ENCODE results near the gene OBP2A.

Gene OBP2A

DNA sequence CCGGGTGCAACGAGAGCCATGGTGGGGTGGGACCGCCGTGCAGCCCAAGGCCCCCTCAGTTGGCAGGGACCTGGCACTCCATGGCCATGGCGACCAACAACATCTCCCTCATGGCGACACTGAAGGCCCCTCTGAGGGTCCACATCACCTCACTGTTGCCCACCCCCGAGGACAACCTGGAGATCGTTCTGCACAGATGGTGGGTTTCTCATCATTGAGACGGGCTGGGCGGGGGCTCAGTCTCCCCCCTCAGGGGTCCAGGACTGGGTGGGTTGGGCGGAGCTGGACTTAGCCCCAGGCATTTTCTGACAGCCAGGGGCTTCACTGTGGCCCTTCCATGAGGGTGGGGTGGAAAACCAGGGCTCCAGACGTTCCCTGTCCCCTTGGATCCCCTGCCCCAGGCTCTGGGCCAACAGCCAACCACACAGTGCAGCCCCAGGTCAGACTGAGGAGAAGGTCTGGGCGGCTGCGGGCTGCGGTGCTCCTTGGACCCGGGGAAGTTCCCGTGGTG is 16.4 kb downstream of the OBP2A start:
- Mint-ChIP-seq H3K36me3 (ENCODE audit: low read depth) (no peaks in the 10 kb centered on the region), H3K27ac (no peak overlapping the region), H3K9me3 (no peaks in the 10 kb centered on the region), H3K27me3 (ENCODE audit: low read depth) (no peaks in the 10 kb centered on the region), H3K4me3 (no peak overlapping the region), H3K4me1 (ENCODE audit: low read depth) (no peaks in the 10 kb centered on the region)
- DNase-seq (ENCODE audit: low spot score): no peak

DNA sequence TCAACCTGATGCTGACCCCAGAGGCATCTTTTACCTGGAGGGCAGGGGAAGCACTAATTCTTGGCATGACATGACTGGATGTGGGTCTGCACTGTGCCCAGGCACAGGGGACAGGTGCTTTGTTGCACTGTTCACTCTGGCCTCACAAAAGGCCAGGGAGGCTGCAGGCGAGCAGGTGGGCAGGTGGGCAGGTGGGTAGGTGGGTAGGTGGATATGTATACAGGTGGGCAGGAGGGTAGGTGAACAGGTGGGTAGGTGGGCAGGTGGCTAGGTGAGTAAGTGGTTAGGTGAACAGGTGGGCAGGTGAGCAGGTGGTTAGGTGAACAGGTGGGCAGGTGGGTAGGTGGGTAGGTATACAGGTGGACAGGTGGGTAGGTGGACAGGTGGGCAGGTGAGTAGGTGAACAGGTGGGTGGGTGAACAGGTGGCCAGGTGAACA is 17.1 kb downstream of the OBP2A start:
- Mint-ChIP-seq H3K4me1 (ENCODE audit: low read depth) (no peaks in the 10 kb centered on the region), H3K27me3 (ENCODE audit: low read depth) (no peaks in the 10 kb centered on the region), H3K36me3 (ENCODE audit: low read depth) (no peaks in the 10 kb centered on the region), H3K4me3 (no peak overlapping the region), H3K9me3 (no peaks in the 10 kb centered on the region), H3K27ac (no peak overlapping the region)
- no peak for DNase-seq (ENCODE audit: low spot score)

DNA sequence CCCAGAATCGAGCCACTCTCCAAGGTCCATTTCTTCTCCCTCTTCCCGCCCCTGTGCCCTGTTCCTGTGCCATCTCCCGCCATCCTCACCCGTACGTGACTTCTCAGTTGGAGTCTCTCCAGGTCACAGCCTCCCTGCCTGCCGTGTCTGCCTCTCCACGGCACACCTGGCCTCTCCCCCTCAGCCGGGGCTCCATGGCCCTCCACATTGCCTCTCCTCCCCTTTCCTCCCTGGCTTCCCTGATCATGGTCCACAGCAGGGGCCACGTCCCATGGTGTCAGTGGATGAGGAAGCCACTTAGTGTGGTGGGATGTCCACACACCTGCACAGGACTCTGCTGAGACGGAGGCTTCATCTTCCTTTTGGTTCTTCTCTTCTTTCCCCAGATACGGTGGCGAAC is 17.9 kb downstream of the OBP2A start:
- DNase-seq (ENCODE audit: low spot score): no peak
- H3K27ac Mint-ChIP-seq: no peak overlapping the region
- no peaks in the 10 kb centered on the region for H3K36me3 Mint-ChIP-seq (ENCODE audit: low read depth)
- H3K27me3 Mint-ChIP-seq (ENCODE audit: low read depth): no peaks in the 10 kb centered on the region
- no peaks in the 10 kb centered on the region for H3K4me1 Mint-ChIP-seq (ENCODE audit: low read depth)
- no peak overlapping the region for H3K4me3 Mint-ChIP-seq
- no peaks in the 10 kb centered on the region for H3K9me3 Mint-ChIP-seq

DNA sequence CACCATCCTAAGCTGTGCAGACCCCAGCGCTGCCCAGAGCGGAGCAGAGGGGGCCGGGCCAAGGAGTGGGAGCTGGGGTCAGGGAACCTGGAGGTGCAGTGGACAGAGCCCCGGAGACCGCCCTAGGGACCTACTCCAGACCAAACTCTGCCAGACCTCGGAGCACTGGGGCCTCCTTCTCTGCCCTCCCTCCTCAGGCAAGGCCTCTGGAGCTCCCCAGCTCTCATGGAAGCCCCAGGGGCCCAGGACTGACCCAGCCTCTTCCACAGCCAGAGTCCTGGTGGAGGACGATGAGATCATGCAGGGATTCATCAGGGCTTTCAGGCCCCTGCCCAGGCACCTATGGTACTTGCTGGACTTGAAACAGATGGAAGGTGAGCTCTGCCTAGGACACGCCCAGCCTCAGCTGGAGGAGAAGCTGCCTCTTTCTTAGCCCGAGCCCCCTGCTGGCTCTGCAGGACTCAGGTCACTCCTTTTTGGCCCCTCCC is 19.3 kb downstream of the OBP2A start:
- DNase-seq (ENCODE audit: low spot score): no peak
- H3K27ac Mint-ChIP-seq: no peak overlapping the region
- no peaks in the 10 kb centered on the region for H3K36me3 Mint-ChIP-seq (ENCODE audit: low read depth)
- H3K4me1 Mint-ChIP-seq (ENCODE audit: low read depth): no peaks in the 10 kb centered on the region
- H3K27me3 Mint-ChIP-seq (ENCODE audit: low read depth): no peaks in the 10 kb centered on the region
- H3K4me3 Mint-ChIP-seq: no peak overlapping the region
- H3K9me3 Mint-ChIP-seq: peaks cover 7% of the 10 kb centered on the region

DNA sequence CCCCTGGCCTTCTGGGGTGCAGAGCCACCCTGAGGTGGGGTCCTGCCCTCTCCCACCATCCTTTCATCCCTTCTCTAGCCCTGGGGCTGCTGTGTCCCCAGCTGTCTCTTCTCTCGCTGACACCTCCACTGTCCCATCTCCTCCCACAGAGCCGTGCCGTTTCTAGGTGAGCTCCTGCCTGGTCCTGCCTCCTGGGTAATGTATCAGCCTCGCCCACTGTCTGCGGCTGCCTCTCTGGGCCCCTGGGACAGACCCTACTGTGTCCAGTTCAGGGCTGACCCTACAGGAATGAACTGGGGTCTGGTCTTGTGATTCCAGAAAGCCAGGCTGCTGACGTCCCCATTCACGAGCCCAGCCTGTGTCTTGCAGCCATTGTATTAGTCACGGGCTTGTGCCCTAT is 19.7 kb downstream of the OBP2A start:
- no peak overlapping the region for H3K27ac Mint-ChIP-seq
- DNase-seq (ENCODE audit: low spot score): no peak
- H3K4me1 Mint-ChIP-seq (ENCODE audit: low read depth): no peaks in the 10 kb centered on the region
- H3K27me3 Mint-ChIP-seq (ENCODE audit: low read depth): no peaks in the 10 kb centered on the region
- H3K4me3 Mint-ChIP-seq: no peak overlapping the region
- H3K9me3 Mint-ChIP-seq: peaks cover 7% of the 10 kb centered on the region
- no peaks in the 10 kb centered on the region for H3K36me3 Mint-ChIP-seq (ENCODE audit: low read depth)

DNA sequence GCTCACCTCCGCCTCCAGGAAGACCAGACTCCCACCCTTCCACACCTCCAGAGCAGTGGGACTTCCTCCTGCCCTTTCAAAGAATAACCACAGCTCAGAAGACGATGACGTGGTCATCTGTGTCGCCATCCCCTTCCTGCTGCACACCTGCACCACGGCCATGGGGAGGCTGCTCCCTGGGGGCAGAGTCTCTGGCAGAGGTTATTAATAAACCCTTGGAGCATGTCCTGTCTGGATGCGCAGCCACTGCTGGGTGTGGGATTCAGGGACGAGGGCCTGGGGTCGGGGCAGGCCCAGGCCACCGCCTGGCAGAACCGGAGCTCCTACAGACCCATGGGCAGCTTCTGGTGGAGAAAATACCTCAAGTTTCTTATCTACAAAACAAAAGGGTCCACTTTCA is 20.6 kb downstream of the OBP2A start:
- no peak overlapping the region for H3K27ac Mint-ChIP-seq
- H3K4me3 Mint-ChIP-seq: no peak overlapping the region
- H3K36me3 Mint-ChIP-seq (ENCODE audit: low read depth): no peaks in the 10 kb centered on the region
- no peak for DNase-seq (ENCODE audit: low spot score)
- H3K27me3 Mint-ChIP-seq (ENCODE audit: low read depth): no peaks in the 10 kb centered on the region
- H3K4me1 Mint-ChIP-seq (ENCODE audit: low read depth): no peaks in the 10 kb centered on the region
- H3K9me3 Mint-ChIP-seq: peaks cover 7% of the 10 kb centered on the region

DNA sequence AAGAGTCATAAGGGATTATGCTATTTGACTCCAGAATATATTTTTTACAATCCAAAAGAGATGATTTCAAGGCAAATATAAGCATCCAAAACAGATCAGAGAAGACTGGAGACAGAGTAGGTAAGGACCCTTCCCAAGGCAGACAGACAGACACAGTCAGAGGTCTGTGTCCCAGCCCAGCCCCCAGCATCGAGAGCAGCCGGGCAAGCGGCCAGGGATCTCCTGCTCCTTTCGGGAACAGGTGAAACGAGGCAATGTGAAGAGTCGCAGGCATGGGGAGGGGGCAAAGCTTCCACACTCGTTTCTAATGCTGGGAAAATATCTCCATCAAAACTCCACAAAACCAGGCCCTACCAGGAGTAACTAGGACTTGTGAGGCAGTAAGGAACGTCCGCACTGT is 21.4 kb downstream of the OBP2A start:
- DNase-seq (ENCODE audit: low spot score): no peak
- peaks cover 7% of the 10 kb centered on the region for H3K9me3 Mint-ChIP-seq
- H3K4me3 Mint-ChIP-seq: no peak overlapping the region
- H3K4me1 Mint-ChIP-seq (ENCODE audit: low read depth): no peaks in the 10 kb centered on the region
- no peaks in the 10 kb centered on the region for H3K36me3 Mint-ChIP-seq (ENCODE audit: low read depth)
- no peak overlapping the region for H3K27ac Mint-ChIP-seq
- H3K27me3 Mint-ChIP-seq (ENCODE audit: low read depth): no peaks in the 10 kb centered on the region

DNA sequence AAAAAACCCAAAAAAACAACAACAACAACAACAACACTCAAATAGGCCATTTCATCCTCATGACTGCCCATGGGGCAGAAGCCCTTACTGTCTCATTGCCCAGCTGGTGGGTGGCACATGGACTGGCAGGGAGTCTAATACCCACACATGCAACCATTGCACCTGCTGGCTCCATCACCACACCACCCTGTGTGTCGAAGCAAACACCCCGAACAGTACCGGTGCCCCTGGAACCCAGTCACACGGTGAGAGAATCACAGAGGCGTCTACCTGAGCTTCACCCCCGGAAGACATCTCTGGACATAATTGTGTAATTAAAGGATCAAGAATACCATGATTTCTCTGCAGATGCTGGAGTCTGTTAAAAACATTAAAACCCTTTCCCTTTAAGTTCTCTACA is 22.1 kb downstream of the OBP2A start:
- Mint-ChIP-seq H3K4me1 (ENCODE audit: low read depth) (no peaks in the 10 kb centered on the region), H3K4me3 (no peak overlapping the region), H3K9me3 (peaks cover 7% of the 10 kb centered on the region), H3K27me3 (ENCODE audit: low read depth) (no peaks in the 10 kb centered on the region), H3K36me3 (ENCODE audit: low read depth) (no peaks in the 10 kb centered on the region), H3K27ac (no peak overlapping the region)
- no peak for DNase-seq (ENCODE audit: low spot score)

DNA sequence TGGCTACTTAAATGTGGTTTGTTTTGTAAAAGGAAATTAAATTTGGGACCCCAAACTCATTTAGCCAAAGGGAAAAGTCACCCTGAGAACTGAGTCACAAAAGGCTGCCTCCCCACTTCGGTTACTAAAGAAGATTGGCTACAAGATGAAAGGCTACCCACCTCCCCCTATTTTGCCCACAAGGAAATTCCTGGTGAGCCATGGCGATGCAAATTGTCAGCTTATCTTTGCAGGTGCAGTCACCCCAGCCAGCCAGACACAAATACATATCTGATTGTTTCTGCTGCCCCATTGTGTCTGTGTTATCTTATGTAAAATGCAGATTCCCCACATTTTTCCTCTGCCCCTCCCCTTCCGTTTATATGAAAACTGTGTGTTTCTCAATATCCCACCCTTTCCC is 24.5 kb downstream of the OBP2A start:
- H3K4me1 Mint-ChIP-seq (ENCODE audit: low read depth): no peaks in the 10 kb centered on the region
- no peak for DNase-seq (ENCODE audit: low spot score)
- no peak overlapping the region for H3K4me3 Mint-ChIP-seq
- no peaks in the 10 kb centered on the region for H3K36me3 Mint-ChIP-seq (ENCODE audit: low read depth)
- peaks cover 7% of the 10 kb centered on the region for H3K9me3 Mint-ChIP-seq
- no peak overlapping the region for H3K27ac Mint-ChIP-seq
- H3K27me3 Mint-ChIP-seq (ENCODE audit: low read depth): no peaks in the 10 kb centered on the region

DNA sequence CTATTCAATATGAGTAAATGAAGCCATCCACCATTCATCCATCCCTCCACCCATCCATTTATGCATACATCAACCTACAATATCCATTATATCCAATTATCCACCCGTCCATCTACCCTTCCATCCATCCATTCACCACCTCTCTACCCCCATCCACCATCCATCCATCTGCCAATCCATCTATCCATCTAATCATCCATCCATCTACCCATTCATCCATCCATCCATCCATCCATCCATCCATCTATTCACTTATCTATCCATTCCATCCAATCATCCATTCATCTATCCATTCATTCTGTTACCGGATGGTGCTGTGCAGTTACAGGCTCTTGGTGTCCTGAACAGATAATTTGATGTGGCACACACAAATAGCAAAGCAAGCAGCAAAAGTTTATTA is 26.3 kb downstream of the OBP2A start:
- H3K9me3 Mint-ChIP-seq: peaks cover 7% of the 10 kb centered on the region
- no peak for DNase-seq (ENCODE audit: low spot score)
- H3K27ac Mint-ChIP-seq: no peak overlapping the region
- H3K4me1 Mint-ChIP-seq (ENCODE audit: low read depth): no peaks in the 10 kb centered on the region
- no peaks in the 10 kb centered on the region for H3K27me3 Mint-ChIP-seq (ENCODE audit: low read depth)
- no peaks in the 10 kb centered on the region for H3K36me3 Mint-ChIP-seq (ENCODE audit: low read depth)
- no peak overlapping the region for H3K4me3 Mint-ChIP-seq

DNA sequence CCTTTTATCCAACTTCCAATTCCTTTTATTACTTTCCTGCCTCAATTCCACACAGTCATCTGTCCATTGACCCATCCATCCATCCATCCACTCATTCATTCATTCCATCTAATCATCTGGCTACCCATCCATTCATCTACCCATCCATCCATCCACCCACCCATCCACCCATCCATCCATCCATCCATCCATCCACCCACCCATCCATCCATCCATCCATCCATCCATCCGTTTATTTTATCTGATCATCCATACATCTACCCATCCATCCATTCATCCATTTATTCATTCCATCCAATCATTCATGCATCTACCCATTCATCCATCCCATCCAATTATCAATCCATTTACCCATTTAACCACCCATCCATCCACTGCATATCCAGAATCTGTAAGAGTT is 27.2 kb downstream of the OBP2A start:
- H3K4me3 Mint-ChIP-seq: no peak overlapping the region
- no peaks in the 10 kb centered on the region for H3K36me3 Mint-ChIP-seq (ENCODE audit: low read depth)
- H3K27ac Mint-ChIP-seq: no peak overlapping the region
- DNase-seq (ENCODE audit: low spot score): no peak
- no peaks in the 10 kb centered on the region for H3K27me3 Mint-ChIP-seq (ENCODE audit: low read depth)
- H3K9me3 Mint-ChIP-seq: peaks cover 7% of the 10 kb centered on the region
- H3K4me1 Mint-ChIP-seq (ENCODE audit: low read depth): no peaks in the 10 kb centered on the region

DNA sequence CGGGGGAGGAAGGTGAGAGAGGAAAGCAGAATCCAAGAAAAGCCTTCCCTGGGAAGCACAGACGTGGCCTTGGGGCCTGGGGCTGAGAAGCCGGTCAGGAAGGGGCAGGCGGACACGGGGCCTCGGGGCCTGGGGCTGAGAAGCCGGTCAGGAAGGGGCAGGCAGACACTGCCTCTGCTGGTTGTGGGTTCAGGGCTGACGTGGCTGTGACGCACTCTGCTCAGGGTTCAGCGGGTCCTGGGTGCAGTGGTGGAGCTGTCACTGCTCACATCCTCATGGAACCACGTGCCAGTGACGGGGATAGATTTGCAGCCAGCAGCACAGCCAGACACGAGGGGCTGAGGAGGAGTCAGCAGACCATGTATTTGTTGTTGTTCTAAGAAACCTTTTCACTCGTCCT is 28.4 kb downstream of the OBP2A start:
- Mint-ChIP-seq H3K27ac (no peak overlapping the region), H3K27me3 (ENCODE audit: low read depth) (no peaks in the 10 kb centered on the region), H3K36me3 (ENCODE audit: low read depth) (no peaks in the 10 kb centered on the region), H3K4me1 (ENCODE audit: low read depth) (no peaks in the 10 kb centered on the region), H3K9me3 (peaks cover 3% of the 10 kb centered on the region), H3K4me3 (no peak overlapping the region)
- DNase-seq (ENCODE audit: low spot score): no peak

DNA sequence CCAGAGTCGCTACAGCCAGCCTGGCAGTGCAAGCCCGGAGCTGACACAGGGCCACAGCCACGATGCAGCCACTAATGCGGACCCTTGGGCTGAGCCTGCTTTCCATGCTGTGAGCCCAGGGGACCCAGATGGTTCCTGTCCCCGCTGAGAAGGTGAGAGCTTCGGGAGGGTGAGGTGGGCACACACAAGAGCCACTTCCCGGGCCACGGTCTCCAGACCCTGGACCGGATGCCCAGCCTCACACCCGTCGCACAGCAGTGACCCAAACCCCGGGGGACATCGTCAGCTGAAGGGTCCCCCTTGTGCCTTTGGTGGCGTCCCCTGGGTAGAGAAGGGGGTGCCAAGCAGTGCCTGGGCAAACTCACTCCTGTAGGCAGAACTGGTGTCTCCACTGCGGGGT is 29.0 kb downstream of the OBP2A start:
- H3K27me3 Mint-ChIP-seq (ENCODE audit: low read depth): no peaks in the 10 kb centered on the region
- no peaks in the 10 kb centered on the region for H3K9me3 Mint-ChIP-seq
- H3K36me3 Mint-ChIP-seq (ENCODE audit: low read depth): no peaks in the 10 kb centered on the region
- no peak overlapping the region for H3K27ac Mint-ChIP-seq
- H3K4me3 Mint-ChIP-seq: no peak overlapping the region
- DNase-seq (ENCODE audit: low spot score): no peak
- no peaks in the 10 kb centered on the region for H3K4me1 Mint-ChIP-seq (ENCODE audit: low read depth)

DNA sequence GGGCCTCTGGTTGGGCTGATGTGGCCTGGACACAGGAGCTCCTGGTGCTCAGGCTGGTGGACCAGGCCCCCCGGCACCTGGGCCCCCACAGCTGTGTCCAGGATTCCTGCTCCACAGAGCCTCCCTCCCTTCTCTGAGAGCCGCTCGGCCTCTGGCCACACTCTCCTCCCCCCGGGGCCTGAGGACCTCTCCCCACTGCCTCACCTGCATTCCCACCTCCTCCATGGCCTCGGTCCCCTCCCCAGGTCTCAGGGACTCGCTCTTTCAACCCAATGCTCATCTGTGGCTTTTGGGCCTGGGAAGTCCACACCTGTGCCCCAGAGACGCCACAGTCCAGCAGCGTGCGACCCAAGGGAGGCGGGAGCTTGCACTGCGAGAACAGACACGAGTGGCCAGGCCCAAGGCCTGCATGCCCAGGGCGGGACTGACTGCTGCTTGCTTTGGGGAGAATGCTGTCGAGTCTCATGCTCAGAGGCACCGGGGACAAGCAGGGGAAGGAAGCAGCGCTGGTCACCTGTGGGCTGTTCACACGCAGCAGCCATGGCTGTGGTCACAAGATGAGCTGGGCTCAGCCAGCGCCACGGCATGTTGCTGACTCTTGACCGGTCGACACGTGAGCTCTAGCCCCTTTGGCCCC is 30.2 kb downstream of the OBP2A start:
- H3K36me3 Mint-ChIP-seq (ENCODE audit: low read depth): no peaks in the 10 kb centered on the region
- H3K27me3 Mint-ChIP-seq (ENCODE audit: low read depth): no peaks in the 10 kb centered on the region
- H3K4me3 Mint-ChIP-seq: no peak overlapping the region
- H3K27ac Mint-ChIP-seq: no peak overlapping the region
- H3K4me1 Mint-ChIP-seq (ENCODE audit: low read depth): no peaks in the 10 kb centered on the region
- H3K9me3 Mint-ChIP-seq: no peaks in the 10 kb centered on the region
- DNase-seq (ENCODE audit: low spot score): no peak

DNA sequence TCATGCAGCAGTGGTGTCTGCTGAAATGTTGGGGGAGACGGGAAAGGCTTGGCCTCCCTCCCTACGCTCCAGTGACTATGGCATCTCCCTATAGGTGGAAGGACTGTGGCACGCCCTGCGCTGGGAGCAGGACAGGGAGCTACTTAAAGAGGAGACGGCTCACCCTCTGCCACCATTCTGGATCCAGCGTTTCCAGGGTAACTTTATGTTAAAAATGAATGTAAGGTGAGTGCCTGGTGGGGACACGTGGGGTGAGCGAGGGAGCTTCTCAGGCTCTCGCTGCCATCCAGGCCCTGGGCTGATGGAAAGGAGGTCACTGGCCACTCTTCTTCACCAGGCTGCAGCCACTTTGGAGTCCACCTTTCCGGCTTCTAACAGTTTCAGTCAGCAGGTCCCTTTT is 31.3 kb downstream of the OBP2A start:
- H3K27ac Mint-ChIP-seq: no peak overlapping the region
- no peaks in the 10 kb centered on the region for H3K36me3 Mint-ChIP-seq (ENCODE audit: low read depth)

More for the DNA sequence above, 31.3 kb downstream of the OBP2A start:
- DNase-seq (ENCODE audit: low spot score): no peak
- Mint-ChIP-seq H3K27me3 (ENCODE audit: low read depth) (no peaks in the 10 kb centered on the region), H3K9me3 (no peaks in the 10 kb centered on the region), H3K4me1 (ENCODE audit: low read depth) (no peaks in the 10 kb centered on the region), H3K4me3 (no peak overlapping the region)

Measured in T-helper 2 cell treated with Interferon-gamma antibody and Interleukin-4, amounts not matched to agents 5 μg/mL and 100 μg/mL, for 36 hours (primary cell).